ENCODE measurements around the gene ZEB2. TPM values are rescaled to one million over a fixed set of nuclear protein-coding genes. Genes with fewer than 3 reads are reported as not detected.

ZEB2 gene
- total RNA-seq, 2 experiments from 2014 or later: 19.4 to 20.6 TPM

DNA sequence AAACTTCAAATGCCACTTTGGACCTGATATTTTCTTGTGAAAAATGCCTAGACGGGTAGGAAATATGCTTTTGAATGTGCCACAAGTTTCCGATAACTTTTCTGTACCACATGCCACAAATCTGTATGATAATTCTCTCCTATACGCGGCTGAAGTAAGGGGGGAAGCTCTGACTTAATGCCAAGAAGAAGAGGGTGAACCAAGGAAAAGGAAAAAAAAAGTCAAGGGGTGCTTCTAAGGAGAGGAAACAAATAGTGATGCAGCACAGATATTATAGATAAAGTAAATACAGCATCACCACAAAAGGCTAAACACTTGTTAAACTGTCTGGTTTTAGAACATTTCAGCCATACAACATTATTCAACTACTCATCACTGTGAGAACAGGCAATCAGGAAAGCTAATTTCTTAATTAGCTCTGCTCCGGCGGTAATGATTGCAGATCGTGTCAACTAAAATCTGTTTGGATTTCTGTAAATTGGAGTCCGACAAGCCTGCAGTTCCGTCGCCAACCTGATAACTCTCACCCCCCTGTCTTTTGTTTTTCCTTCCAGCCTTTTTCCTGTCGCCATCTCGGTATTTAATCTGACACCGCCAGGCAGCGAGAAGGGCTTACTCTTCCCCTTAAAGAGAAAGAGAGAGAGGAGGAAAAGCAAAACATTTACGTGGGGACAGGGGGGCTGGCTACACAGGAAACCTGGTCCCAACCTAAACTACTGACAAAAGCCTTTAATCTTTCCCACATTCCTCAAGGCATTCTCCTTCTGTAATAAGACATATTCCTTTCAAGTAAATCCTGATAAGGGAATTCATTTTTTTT, 67.5 kb downstream of the ZEB2 start:
- no peak overlapping the region for H3K27ac Mint-ChIP-seq
- ChIA-PET POLR2A (no interaction called here), CTCF (no interaction called here)
- H3K4me1 Mint-ChIP-seq: peaks cover 54% of the 10 kb centered on the region
- no peaks in the 10 kb centered on the region for H3K27me3 Mint-ChIP-seq
- no peaks in the 10 kb centered on the region for H3K9me3 Mint-ChIP-seq
- DNase-seq: no peak
- H3K36me3 Mint-ChIP-seq (ENCODE audit: low read depth): peaks cover under 1% of the 10 kb centered on the region
- H3K4me3 Mint-ChIP-seq: peak overlapping the region; percentile 3

DNA sequence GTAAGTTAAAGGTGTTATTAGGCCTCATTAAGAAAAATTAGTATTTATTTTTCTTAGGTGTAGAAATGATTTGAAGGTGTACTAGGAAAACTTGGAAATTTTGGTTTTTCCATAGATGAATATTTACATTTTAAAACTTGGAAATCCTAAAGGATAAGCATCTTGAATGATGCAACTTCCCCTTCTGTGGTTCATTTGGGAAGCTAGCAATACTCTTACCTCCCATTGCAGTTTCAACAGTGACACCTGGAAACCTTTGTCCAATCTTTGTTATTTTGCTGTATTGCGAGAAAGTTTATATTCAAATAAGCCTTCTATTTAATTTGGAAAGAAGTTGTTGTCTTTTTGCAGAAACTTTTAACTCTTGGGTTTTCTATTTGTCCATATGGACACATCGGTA, 68.5 kb downstream of the ZEB2 start:
- DNase-seq: no peak
- no peak overlapping the region for H3K4me3 Mint-ChIP-seq

GRCh38 chr2:144449028-144449406, 70.9 kb downstream of the ZEB2 start:
- POLR2A ChIA-PET: interaction anchor here (0.6 kb wide), 1 partner anchor 1568 kb away, joined by 3 read pairs; no protein-coding TSS in a partner anchor
- Mint-ChIP-seq H3K27me3 (no peaks in the 10 kb centered on the region), H3K36me3 (ENCODE audit: low read depth) (peaks cover 5% of the 10 kb centered on the region), H3K9me3 (no peaks in the 10 kb centered on the region), H3K27ac (no peak overlapping the region), H3K4me3 (no peak overlapping the region), H3K4me1 (peaks cover 26% of the 10 kb centered on the region)
- CTCF ChIA-PET: interaction anchor here (0.9 to 1.5 kb wide), 3 partner anchors 21 to 43 kb away, joined by 3 to 4 read pairs (median 3); no protein-coding TSS in a partner anchor
- no peak for DNase-seq

More for the DNA sequence above, 68.5 kb downstream of the ZEB2 start:
- H3K27ac Mint-ChIP-seq: no peak overlapping the region
- no peaks in the 10 kb centered on the region for H3K9me3 Mint-ChIP-seq
- ChIA-PET CTCF (no interaction called here), POLR2A (interaction anchor here (1.0 to 1.2 kb wide), 2 partner anchors 9 to 120 kb away, joined by 3 read pairs; no protein-coding TSS in a partner anchor)
- H3K4me1 Mint-ChIP-seq: peaks cover 48% of the 10 kb centered on the region
- H3K27me3 Mint-ChIP-seq: no peaks in the 10 kb centered on the region
- peaks cover 5% of the 10 kb centered on the region for H3K36me3 Mint-ChIP-seq (ENCODE audit: low read depth)

- ChIA-PET CTCF (interaction anchor here (0.9 to 1.5 kb wide), 3 partner anchors 22 to 44 kb away, joined by 3 to 4 read pairs (median 3); no protein-coding TSS in a partner anchor), POLR2A (interaction anchor here (0.6 kb wide), 1 partner anchor 1567 kb away, joined by 3 read pairs; no protein-coding TSS in a partner anchor)
- Mint-ChIP-seq H3K4me3 (no peak overlapping the region), H3K27me3 (no peaks in the 10 kb centered on the region), H3K4me1 (peaks cover 24% of the 10 kb centered on the region), H3K27ac (no peak overlapping the region), H3K9me3 (no peaks in the 10 kb centered on the region), H3K36me3 (ENCODE audit: low read depth) (peaks cover 5% of the 10 kb centered on the region)
- DNase-seq: no peak
Observed at GRCh38 chr2:144448389-144449027, 71.4 kb downstream of the ZEB2 start.

- Mint-ChIP-seq H3K9me3 (no peaks in the 10 kb centered on the region), H3K4me3 (no peak overlapping the region), H3K27ac (no peak overlapping the region), H3K4me1 (peaks cover 18% of the 10 kb centered on the region), H3K36me3 (ENCODE audit: low read depth) (peaks cover 5% of the 10 kb centered on the region), H3K27me3 (no peaks in the 10 kb centered on the region)
- no peak for DNase-seq
- ChIA-PET POLR2A (no interaction called here), CTCF (no interaction called here)
Observed at GRCh38 chr2:144447535-144447934, 72.4 kb downstream of the ZEB2 start.

DNA sequence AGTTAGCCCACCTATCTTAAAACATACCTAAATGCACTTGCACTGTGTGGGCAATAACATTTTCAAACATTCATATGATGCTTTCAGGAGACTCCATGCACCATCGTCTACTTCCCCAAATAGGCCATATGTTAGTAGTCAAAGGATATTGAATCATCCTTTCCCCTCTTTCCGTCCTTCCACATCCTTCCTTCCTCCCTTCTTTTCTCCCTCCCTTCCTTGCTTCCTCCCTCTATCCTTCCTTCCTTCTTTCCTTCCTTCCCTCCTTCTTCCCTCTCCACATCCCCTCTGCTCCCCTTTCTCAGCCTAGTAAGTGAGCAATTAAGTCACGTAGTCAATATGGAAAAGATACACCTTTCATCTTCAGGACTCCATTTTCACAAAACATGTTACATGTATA, 73.8 kb downstream of the ZEB2 start:
- no peaks in the 10 kb centered on the region for H3K9me3 Mint-ChIP-seq
- DNase-seq: no peak
- H3K27me3 Mint-ChIP-seq: no peaks in the 10 kb centered on the region
- no peak overlapping the region for H3K27ac Mint-ChIP-seq
- CTCF ChIA-PET: no interaction called here
- H3K4me1 Mint-ChIP-seq: peaks cover 13% of the 10 kb centered on the region
- no peak overlapping the region for H3K4me3 Mint-ChIP-seq
- POLR2A ChIA-PET: no interaction called here
- peaks cover 5% of the 10 kb centered on the region for H3K36me3 Mint-ChIP-seq (ENCODE audit: low read depth)

DNA sequence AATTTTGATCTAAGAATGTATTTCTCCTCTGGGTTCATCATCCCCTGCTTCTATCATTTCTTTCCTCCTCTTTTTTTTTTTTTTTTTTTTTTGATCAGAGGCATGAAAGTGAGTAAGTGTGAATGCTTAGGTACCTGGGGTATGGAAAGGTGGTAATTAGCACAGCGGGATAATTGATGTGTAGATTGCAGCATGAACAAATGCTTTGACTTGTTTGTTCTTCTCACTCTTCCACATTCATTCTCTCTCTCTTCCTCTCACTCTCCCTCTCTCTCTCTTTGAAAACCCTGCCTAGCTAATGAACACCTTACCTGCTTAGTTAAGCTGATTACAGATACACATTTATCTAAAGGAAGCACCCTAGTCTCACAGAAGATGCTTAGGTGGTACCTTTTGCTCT, 74.7 kb downstream of the ZEB2 start:
- no peaks in the 10 kb centered on the region for H3K27me3 Mint-ChIP-seq

GRCh38 chr2:144443837-144444817, 75.8 kb downstream of the ZEB2 start:
- Mint-ChIP-seq H3K9me3 (no peaks in the 10 kb centered on the region), H3K27ac (no peak overlapping the region)

More for the DNA sequence above, 74.7 kb downstream of the ZEB2 start:
- ChIA-PET CTCF (no interaction called here), POLR2A (interaction anchor here (1.2 kb wide), 1 partner anchor 14 kb away, joined by 4 read pairs; no protein-coding TSS in a partner anchor)
- Mint-ChIP-seq H3K36me3 (ENCODE audit: low read depth) (peaks cover 5% of the 10 kb centered on the region), H3K27ac (no peak overlapping the region), H3K9me3 (no peaks in the 10 kb centered on the region), H3K4me1 (peaks cover 13% of the 10 kb centered on the region), H3K4me3 (no peak overlapping the region)
- DNase-seq: no peak

DNA sequence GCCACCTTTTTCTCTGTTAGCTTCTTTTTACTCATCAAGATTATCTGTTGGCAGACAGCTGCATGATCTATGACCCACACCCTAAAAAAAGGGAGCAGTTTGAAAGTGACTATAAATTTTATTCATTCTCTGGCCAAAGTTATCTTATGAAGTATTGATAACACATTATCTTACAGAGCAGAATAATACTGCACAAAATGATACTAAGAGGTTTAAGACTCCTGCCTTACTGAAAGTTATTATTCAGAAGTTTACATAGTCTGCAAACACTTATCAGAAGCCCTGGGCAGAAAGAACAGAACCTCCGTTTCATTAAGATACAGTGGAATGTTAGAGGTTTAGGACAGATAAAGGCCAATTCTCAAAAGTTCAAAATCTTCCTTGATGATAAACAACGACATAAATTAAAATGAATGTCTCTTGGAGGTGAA, 78.2 kb downstream of the ZEB2 start:
- Mint-ChIP-seq H3K27me3 (no peaks in the 10 kb centered on the region), H3K9me3 (no peaks in the 10 kb centered on the region), H3K4me1 (no peaks in the 10 kb centered on the region), H3K27ac (no peak overlapping the region), H3K4me3 (no peak overlapping the region), H3K36me3 (ENCODE audit: low read depth) (no peaks in the 10 kb centered on the region)
- DNase-seq: no peak
- CTCF ChIA-PET: no interaction called here
- POLR2A ChIA-PET: no interaction called here

More at GRCh38 chr2:144443837-144444817, 75.8 kb downstream of the ZEB2 start:
- Mint-ChIP-seq H3K4me1 (peaks cover 7% of the 10 kb centered on the region), H3K36me3 (ENCODE audit: low read depth) (peaks cover 5% of the 10 kb centered on the region), H3K27me3 (no peaks in the 10 kb centered on the region), H3K4me3 (no peak overlapping the region)
- DNase-seq: no peak
- POLR2A ChIA-PET: interaction anchor here (1.2 kb wide), 1 partner anchor 13 kb away, joined by 4 read pairs; no protein-coding TSS in a partner anchor
- CTCF ChIA-PET: interaction anchor here (1.3 kb wide), 1 partner anchor 15 kb away, joined by 3 read pairs; no protein-coding TSS in a partner anchor

DNA sequence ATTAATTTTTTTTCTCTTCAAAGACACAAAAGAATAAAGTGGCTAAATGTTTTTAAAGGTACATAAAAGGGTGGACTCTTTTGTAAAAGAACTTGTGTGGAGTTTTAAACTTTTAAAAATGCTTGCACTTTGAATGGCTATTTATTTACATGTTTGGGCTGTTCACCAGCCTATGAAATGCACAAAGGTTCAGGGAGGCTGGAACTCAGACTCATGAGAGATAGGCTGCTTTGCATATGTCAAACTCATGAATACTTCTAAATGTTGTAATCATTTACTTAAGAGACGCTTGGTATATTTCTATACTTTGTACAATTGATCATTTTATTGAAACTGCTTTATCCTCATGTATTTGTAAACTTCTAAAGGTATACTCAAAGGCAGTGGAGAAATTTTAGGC, 79.9 kb downstream of the ZEB2 start:
- H3K36me3 Mint-ChIP-seq (ENCODE audit: low read depth): no peaks in the 10 kb centered on the region
- no peaks in the 10 kb centered on the region for H3K27me3 Mint-ChIP-seq
- POLR2A ChIA-PET: interaction anchor here (0.6 kb wide), 1 partner anchor 10 kb away, joined by 3 read pairs; no protein-coding TSS in a partner anchor
- H3K4me3 Mint-ChIP-seq: no peak overlapping the region
- CTCF ChIA-PET: no interaction called here
- no peaks in the 10 kb centered on the region for H3K4me1 Mint-ChIP-seq
- no peak for DNase-seq
- no peak overlapping the region for H3K27ac Mint-ChIP-seq
- H3K9me3 Mint-ChIP-seq: no peaks in the 10 kb centered on the region

GRCh38 chr2:144438801-144439631, 80.9 kb downstream of the ZEB2 start:
- Mint-ChIP-seq H3K4me1 (no peaks in the 10 kb centered on the region), H3K36me3 (ENCODE audit: low read depth) (no peaks in the 10 kb centered on the region), H3K9me3 (no peaks in the 10 kb centered on the region), H3K27ac (no peak overlapping the region), H3K27me3 (no peaks in the 10 kb centered on the region), H3K4me3 (no peak overlapping the region)
- no peak for DNase-seq
- POLR2A ChIA-PET: interaction anchor here (1.2 kb wide), 1 partner anchor 12 kb away, joined by 3 read pairs; no protein-coding TSS in a partner anchor
- CTCF ChIA-PET: interaction anchor here (0.7 kb wide), 1 partner anchor 1251 kb away, joined by 3 read pairs; no protein-coding TSS in a partner anchor

DNA sequence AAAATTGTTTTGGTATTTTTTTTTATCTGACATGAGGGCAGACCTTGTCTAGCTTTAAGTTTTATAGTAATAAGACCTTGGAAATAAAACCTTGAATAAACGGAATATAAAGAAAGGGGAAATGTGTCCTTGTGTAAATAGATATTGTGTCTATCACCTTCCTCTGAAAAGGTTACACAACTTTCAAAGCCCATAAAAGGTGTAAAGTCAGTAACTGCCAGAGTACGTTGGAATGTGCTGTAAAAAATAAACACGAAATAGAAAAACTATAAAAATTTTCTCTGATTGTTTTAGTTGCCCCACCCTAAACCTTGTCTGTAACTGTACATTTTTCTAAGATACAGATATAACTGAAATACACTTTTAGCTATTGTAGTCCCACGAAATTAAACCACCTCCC, 82.3 kb downstream of the ZEB2 start:
- ChIA-PET POLR2A (no interaction called here), CTCF (no interaction called here)
- no peak for DNase-seq
- no peaks in the 10 kb centered on the region for H3K36me3 Mint-ChIP-seq (ENCODE audit: low read depth)
- no peaks in the 10 kb centered on the region for H3K4me1 Mint-ChIP-seq
- H3K27me3 Mint-ChIP-seq: no peaks in the 10 kb centered on the region
- no peak overlapping the region for H3K27ac Mint-ChIP-seq
- no peaks in the 10 kb centered on the region for H3K9me3 Mint-ChIP-seq
- H3K4me3 Mint-ChIP-seq: no peak overlapping the region

All from activated CD4-positive, alpha-beta memory T cell treated with anti-CD3 and anti-CD28 coated beads, Interleukin-2, amount 10 ng/mL, durations not matched to agents 7 days and 5 days (primary cell).